Coronary artery (tissue), 2 donors: ENCODE measurements around the gene APBB2.

Experiments used
- DNase-seq: peaks from one replicate; pipeline ENCODE4 v3.0.0-alpha.2; 2017; ENCODE audit warnings: low spot score
- H3K27ac ChIP-seq, 2 donors: fragments of 200-600 bp; sonication (generic); one replicate each; pipeline ENCODE4 v1.5.1; 2016 to 2019
- H3K4me3 ChIP-seq: fragments of 200-600 bp; sonication (generic); 2 replicates; pipeline ENCODE4 v1.5.1; 2016; ENCODE audit warnings: mild to moderate bottlenecking, moderate library complexity
- CTCF ChIP-seq: fragments of 200-600 bp; sonication (generic); IDR thresholded peaks from one replicate; pipeline ENCODE4 v1.5.1; 2019; ENCODE audit warnings: antibody characterized with exemption

Gene APBB2

DNA sequence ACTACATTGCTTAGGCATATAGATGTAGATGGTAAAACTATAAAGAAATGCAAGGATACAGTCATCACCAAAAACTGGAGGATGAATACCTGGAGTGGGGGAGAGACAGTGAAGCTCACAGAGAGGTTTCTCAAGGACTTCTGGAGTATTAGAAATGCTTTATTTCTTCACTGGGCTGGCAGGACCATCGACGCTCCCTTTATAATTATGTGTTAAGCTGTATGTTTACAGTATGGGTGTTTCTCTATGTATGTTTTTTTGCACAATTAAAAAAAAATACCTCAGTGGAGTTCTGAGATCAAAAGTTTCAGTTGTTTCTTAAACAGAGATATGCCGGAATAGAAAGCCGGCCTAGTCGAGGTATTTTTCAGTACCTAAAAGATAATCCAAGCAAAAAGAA, 263.3 kb downstream of the APBB2 start:
- H3K27ac ChIP-seq: peak overlapping the region in 1 of 2 donors; percentile 2
- no peak for DNase-seq
- no peak for TF ChIP-seq CTCF
- no peak overlapping the region for H3K4me3 ChIP-seq

DNA sequence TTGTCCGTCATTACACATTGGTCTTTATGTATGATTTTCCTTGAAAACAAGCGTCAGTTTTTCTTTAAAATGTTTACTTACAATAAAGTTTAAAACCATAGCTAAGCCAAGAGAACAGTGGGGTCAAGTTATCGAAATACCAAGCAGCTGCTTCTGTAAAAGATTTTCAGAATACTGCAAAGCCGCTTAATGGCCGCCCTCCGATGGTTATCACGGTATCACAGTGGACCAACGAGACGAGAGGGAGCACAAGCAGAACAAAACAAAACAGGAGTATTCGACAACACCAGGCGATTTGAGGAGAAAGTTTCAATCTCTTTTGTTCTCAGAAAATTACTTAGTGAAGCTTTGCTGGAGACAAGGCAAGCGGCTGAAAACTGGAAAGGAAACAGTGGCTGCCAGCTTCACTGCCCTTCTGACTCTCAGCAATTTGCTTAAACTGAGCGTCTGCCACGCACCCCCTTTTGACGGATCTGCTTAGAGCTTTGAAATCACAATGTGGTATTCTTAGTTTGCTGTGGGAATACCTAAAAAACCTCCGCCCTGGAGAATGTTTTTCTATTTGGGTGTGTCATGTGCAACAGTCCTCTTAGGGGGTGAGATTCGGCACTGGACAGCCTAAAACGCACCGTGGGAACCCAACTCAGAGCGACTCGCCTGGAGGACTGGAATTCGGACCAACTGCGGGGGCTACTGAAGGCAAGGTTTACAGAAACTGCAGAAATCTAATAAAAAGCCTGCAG, 264.8 kb downstream of the APBB2 start:
- no peak for TF ChIP-seq CTCF
- Histone ChIP-seq H3K4me3 (peak overlapping the region; percentile 56), H3K27ac (peak overlapping the region; percentile 47 to 77)
- DNase-seq: no peak

GRCh38 chr4:40948014-40948413, 266.3 kb downstream of the APBB2 start:
- TF ChIP-seq CTCF: no peak
- DNase-seq: no peak
- Histone ChIP-seq H3K4me3 (no peak overlapping the region), H3K27ac (peak overlapping the region in 1 of 2 donors; percentile 31)

DNA sequence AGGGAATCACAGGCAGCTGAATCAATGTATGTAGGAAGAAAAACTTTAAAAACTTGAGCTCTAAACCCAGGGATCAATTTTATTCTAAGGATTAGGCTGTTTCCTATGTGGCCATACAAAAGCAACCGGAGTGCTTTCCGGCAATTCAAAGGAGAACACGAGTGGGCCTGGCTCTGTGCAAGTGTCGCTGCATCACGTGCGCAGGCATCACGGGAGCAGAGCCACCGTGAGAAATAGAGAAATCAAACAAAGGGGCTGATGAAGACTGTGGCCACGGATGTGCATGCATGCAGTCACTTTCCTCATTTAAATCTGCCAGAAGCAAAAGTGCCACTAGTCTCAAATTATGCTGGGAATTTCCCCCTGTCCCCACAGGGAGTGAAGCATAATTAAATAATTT, 267.7 kb downstream of the APBB2 start:
- no peak for DNase-seq
- H3K4me3 ChIP-seq: no peak overlapping the region
- TF ChIP-seq CTCF: no peak
- H3K27ac ChIP-seq: peak overlapping the region in 1 of 2 donors; percentile 24

GRCh38 chr4:40940756-40941155, 273.6 kb downstream of the APBB2 start:
- no peak for DNase-seq
- TF ChIP-seq CTCF: no peak
- peak overlapping the region; percentile 33 for H3K4me3 ChIP-seq
- peak overlapping the region; percentile 63 to 80 for H3K27ac ChIP-seq

- DNase-seq: peak; percentile 81
- peak overlapping the region; percentile 63 to 80 for H3K27ac ChIP-seq
- TF ChIP-seq CTCF: no peak
- peak overlapping the region; percentile 33 for H3K4me3 ChIP-seq
Measured at GRCh38 chr4:40940317-40940741, 274.0 kb downstream of the APBB2 start.

- H3K27ac ChIP-seq: peak overlapping the region; percentile 63 to 80
- TF ChIP-seq CTCF: no peak
- DNase-seq: no peak
- H3K4me3 ChIP-seq: peak overlapping the region; percentile 33
Measured at GRCh38 chr4:40939856-40940255, 274.5 kb downstream of the APBB2 start.
